GM12878 (cell line): ENCODE measurements around the gene PRRG4.

Source experiments
- CEBPZ ChIP-seq: fragments of 150-350 bp; IDR thresholded peaks from 2 replicates; pipeline ENCODE4 v1.6.1; 2016; ENCODE audit warnings: low read depth, low read length
- CHD2 ChIP-seq: IDR thresholded peaks from 2 replicates; pipeline ENCODE4 v1.6.1; 2011; ENCODE audit warnings: low read depth, low read length, improper control_type of control experiment, borderline replicate concordance
- IRF4 ChIP-seq: IDR thresholded peaks from 2 replicates; pipeline ENCODE4 v1.6.1; 2011; ENCODE audit warnings: low read depth, low read length
- LARP7 ChIP-seq: fragments of 450-650 bp; IDR thresholded peaks from 2 replicates; pipeline ENCODE4 v1.6.1; 2017; ENCODE audit warnings: mild to moderate bottlenecking
- NRF1 ChIP-seq: conservative IDR thresholded peaks from 2 replicates; pipeline ENCODE4 v1.6.1; 2011; ENCODE audit warnings: mild to moderate bottlenecking, low read depth, low read length, improper control_type of control experiment
- POLR2A ChIP-seq: IDR thresholded peaks from 2 replicates; pipeline ENCODE4 v1.6.1; 2011; ENCODE audit warnings: low read depth, mild to moderate bottlenecking, low read length
- SMAD1 ChIP-seq: fragments of 450-650 bp; IDR thresholded peaks from 2 replicates; pipeline ENCODE4 v1.6.1; 2018; ENCODE audit warnings: mild to moderate bottlenecking, low read depth; ENCODE audit not compliant: partially characterized antibody
- TCF12 ChIP-seq: IDR thresholded peaks from 2 replicates; pipeline ENCODE4 v1.6.1; 2011; ENCODE audit warnings: low read depth, mild to moderate bottlenecking, low read length
- TCF7 ChIP-seq: IDR thresholded peaks from 2 replicates; pipeline ENCODE4 v1.6.1; 2014; ENCODE audit warnings: antibody characterized with exemption, borderline replicate concordance
- TF ChIP-seq, protein P1 (sequence below): IDR thresholded peaks from 2 replicates; pipeline ENCODE4 v1.6.1; 2011; ENCODE audit warnings: low read depth, mild to moderate bottlenecking, low read length, moderate library complexity, borderline replicate concordance; ENCODE audit errors: extremely low read depth
- TF ChIP-seq, protein P2 (sequence below): IDR thresholded peaks from 2 replicates; pipeline ENCODE4 v1.6.1; 2011; ENCODE audit warnings: borderline replicate concordance, low read depth, mild to moderate bottlenecking, moderate library complexity, mixed read lengths, low read length; ENCODE audit not compliant: insufficient read depth; ENCODE audit errors: extremely low read length

DNA sequence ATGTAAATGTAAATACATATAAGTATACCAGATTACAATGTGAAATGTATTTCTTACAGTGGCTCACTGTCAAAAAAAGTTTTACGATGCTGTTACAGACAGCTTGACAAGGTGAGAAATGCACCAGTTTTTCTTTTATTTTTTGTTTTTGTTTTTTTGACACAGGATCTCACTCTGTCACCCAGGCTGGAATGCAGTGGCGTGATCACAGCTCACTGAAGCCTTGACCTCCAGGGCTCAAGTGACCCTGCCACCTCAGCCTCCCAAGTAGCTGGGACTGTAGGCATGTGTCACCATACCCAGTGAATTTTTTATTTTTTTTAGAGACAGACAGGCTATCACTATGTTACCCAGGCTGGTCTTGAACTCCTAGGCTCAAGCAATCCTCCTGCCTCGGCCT is 44.5 kb upstream of the PRRG4 start:
- TF ChIP-seq LARP7 (no peak), IRF4 (no peak), TCF7 (no peak), NRF1 (no peak), TCF12 (no peak), CHD2 (no peak), POLR2A (no peak), CEBPZ (no peak), SMAD1 (no peak)
- TF ChIP-seq, protein P1, sequence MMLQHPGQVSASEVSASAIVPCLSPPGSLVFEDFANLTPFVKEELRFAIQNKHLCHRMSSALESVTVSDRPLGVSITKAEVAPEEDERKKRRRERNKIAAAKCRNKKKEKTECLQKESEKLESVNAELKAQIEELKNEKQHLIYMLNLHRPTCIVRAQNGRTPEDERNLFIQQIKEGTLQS, result no peak
- TF ChIP-seq, protein P2, sequence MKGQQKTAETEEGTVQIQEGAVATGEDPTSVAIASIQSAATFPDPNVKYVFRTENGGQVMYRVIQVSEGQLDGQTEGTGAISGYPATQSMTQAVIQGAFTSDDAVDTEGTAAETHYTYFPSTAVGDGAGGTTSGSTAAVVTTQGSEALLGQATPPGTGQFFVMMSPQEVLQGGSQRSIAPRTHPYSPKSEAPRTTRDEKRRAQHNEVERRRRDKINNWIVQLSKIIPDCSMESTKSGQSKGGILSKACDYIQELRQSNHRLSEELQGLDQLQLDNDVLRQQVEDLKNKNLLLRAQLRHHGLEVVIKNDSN, result no peak
